ENCODE data around the gene CMIP. TPM values are rescaled to one million over a fixed set of nuclear protein-coding genes. Genes with fewer than 3 reads are reported as not detected.

Gene CMIP
- total RNA-seq, 1 experiment from 2014 or later = 48.2 TPM

- H4K91ac ChIP-seq (ENCODE audit: insufficient read length, low read depth, low read length) = no peak overlapping the region
- no peak overlapping the region for H3K56ac ChIP-seq (ENCODE audit: insufficient read length, low read depth, low read length)
- H3K23ac ChIP-seq (ENCODE audit: insufficient read length, low read depth, low read length) = no peak overlapping the region
- no peaks in the 10 kb centered on the region for H3K27me3 ChIP-seq (ENCODE audit: insufficient read depth, low read length)
- H2BK15ac ChIP-seq (ENCODE audit: low read depth, low read length) = no peak overlapping the region
- H3K79me1 ChIP-seq (ENCODE audit: insufficient read depth, low read depth, low read length, poor library complexity, severe bottlenecking) = no peaks in the 10 kb centered on the region
- H3K9me3 ChIP-seq (ENCODE audit: control insufficient read depth, low read depth, low read length) = no peaks in the 10 kb centered on the region
- no peak overlapping the region for H3K27ac ChIP-seq (ENCODE audit: insufficient read length, low read depth, low read length)
- TF ChIP-seq, protein P1, sequence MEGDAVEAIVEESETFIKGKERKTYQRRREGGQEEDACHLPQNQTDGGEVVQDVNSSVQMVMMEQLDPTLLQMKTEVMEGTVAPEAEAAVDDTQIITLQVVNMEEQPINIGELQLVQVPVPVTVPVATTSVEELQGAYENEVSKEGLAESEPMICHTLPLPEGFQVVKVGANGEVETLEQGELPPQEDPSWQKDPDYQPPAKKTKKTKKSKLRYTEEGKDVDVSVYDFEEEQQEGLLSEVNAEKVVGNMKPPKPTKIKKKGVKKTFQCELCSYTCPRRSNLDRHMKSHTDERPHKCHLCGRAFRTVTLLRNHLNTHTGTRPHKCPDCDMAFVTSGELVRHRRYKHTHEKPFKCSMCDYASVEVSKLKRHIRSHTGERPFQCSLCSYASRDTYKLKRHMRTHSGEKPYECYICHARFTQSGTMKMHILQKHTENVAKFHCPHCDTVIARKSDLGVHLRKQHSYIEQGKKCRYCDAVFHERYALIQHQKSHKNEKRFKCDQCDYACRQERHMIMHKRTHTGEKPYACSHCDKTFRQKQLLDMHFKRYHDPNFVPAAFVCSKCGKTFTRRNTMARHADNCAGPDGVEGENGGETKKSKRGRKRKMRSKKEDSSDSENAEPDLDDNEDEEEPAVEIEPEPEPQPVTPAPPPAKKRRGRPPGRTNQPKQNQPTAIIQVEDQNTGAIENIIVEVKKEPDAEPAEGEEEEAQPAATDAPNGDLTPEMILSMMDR (conservative IDR thresholded peaks at IDR 0.05) = no peak
- no peak overlapping the region for H2BK5ac ChIP-seq (ENCODE audit: insufficient read length, low read length)
- no peaks in the 10 kb centered on the region for H3K9me3 Mint-ChIP-seq
- no peak overlapping the region for H2BK12ac ChIP-seq (ENCODE audit: insufficient read length, low read depth, low read length)
- no peak overlapping the region for H3K4me3 Mint-ChIP-seq
- peak overlapping the region in 1 of 3 experiments; percentile 88; a peak in 3 of 7 replicates for H3K27ac Mint-ChIP-seq
- H3K4me2 ChIP-seq (ENCODE audit: insufficient read depth, insufficient read length, low read length) = no peak overlapping the region
- no peak overlapping the region for H2BK120ac ChIP-seq (ENCODE audit: low read depth, low read length, poor library complexity, severe bottlenecking)
- H3K14ac ChIP-seq (ENCODE audit: insufficient read depth, low read length) = no peak overlapping the region
- peaks cover 2% of the 10 kb centered on the region; the same call in 1 of the 2 replicates for H3K4me1 ChIP-seq (ENCODE audit: insufficient read depth, low read length)
- no peaks in the 10 kb centered on the region for H3K27me3 Mint-ChIP-seq (ENCODE audit: low read depth)
- H2AFZ ChIP-seq (ENCODE audit: low read length) = no peak overlapping the region
- H4K8ac ChIP-seq (replicated peaks; ENCODE audit: insufficient read length, low read depth, low read length) = no peak overlapping the region
- H3K4me1 Mint-ChIP-seq = peaks cover 19 to 22% of the 10 kb centered on the region in 2 experiments
- H4K20me1 ChIP-seq (ENCODE audit: control insufficient read depth, insufficient read depth, insufficient read length) = no peaks in the 10 kb centered on the region
- no peak overlapping the region for H3K9ac ChIP-seq (ENCODE audit: extremely low read depth, insufficient read length, low read length)
- no peaks in the 10 kb centered on the region for H3K79me2 ChIP-seq (ENCODE audit: insufficient read depth, low read length)
- H3K4ac ChIP-seq (ENCODE audit: low read depth, low read length) = no peak overlapping the region
- peaks cover 8 to 43% (median 24%) of the 10 kb centered on the region in 3 experiments; a peak in 6 of 7 replicates for H3K36me3 Mint-ChIP-seq (ENCODE audit: insufficient read depth in 1 of 3, low read depth in 3 of 3)
- H2BK20ac ChIP-seq (ENCODE audit: low read depth, low read length, poor library complexity, severe bottlenecking) = no peak overlapping the region
- H3T11ph ChIP-seq (ENCODE audit: low read length) = no peak overlapping the region
- no peak overlapping the region for H3K18ac ChIP-seq (ENCODE audit: insufficient read length, low read depth, low read length)
- WGBS (ENCODE audit: extremely low coverage, insufficient read length, low lambda C conversion rate) = no CpG with 5 or more reads among the region's 14 CpGs
- H4K5ac ChIP-seq (ENCODE audit: insufficient read length, low read depth, low read length) = no peak overlapping the region
- no peak for DNase-seq
- H2AK5ac ChIP-seq (ENCODE audit: insufficient read length, low read length) = no peak overlapping the region
- no peaks in the 10 kb centered on the region for H3K23me2 ChIP-seq (ENCODE audit: insufficient read length, low read depth, low read length, poor library complexity, severe bottlenecking)
Measured at GRCh38 chr16:81661082-81661481, 216.5 kb downstream of the CMIP start.

Data from H9 (cell line).